GM21381 (cell line): Measurements from ENCODE around the gene CTRB1.

Experiments
- ATAC-seq: cut with Tn5 transposase; IDR thresholded peaks from one replicate; pipeline ENCODE4 v1.9.1; 2021; ENCODE audit warnings: mild to moderate bottlenecking, moderate library complexity; ENCODE audit not compliant: unreplicated experiment

CTRB1 gene

DNA sequence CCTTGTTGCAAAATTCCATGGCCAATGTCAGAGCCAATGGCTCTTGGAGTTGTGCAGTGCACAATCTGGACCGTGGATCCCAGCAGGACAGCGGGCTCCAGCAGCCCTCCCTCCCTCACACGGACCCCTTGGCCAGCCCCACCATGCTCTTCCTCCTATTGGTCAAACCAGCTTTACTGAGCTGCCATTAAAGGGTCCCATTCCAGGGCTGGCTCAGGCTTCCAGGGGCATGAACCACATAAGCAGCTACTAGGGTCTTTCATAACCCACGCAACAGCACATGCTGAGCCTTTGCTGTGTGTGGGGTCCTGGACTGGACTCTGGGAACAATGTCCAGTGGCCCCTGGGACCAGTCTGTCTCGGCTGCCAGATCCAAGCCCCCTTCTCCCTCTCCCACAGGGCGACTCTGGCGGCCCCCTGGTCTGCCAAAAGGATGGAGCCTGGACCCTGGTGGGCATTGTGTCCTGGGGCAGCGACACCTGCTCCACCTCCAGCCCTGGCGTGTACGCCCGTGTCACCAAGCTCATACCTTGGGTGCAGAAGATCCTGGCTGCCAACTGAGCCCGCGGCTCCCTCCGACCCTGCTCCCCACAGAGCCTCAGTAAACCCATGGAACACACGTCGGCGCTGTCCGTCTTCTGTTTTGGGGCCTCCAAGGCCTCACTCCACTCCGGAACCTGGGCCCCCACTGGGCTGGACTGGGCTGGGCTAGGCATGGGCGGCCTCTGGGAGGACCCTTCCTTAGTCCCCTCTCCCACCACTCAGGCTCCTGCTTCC, 5.7 kb downstream of the CTRB1 start:
- no peak for ATAC-seq

GRCh38 chr16:75225092-75225491, 6.3 kb downstream of the CTRB1 start:
- ATAC-seq: no peak

- no peak for ATAC-seq
Measured at GRCh38 chr16:75225678-75226515, 7.1 kb downstream of the CTRB1 start.

- ATAC-seq: no peak
Measured at GRCh38 chr16:75226550-75227360, 8.0 kb downstream of the CTRB1 start.

DNA sequence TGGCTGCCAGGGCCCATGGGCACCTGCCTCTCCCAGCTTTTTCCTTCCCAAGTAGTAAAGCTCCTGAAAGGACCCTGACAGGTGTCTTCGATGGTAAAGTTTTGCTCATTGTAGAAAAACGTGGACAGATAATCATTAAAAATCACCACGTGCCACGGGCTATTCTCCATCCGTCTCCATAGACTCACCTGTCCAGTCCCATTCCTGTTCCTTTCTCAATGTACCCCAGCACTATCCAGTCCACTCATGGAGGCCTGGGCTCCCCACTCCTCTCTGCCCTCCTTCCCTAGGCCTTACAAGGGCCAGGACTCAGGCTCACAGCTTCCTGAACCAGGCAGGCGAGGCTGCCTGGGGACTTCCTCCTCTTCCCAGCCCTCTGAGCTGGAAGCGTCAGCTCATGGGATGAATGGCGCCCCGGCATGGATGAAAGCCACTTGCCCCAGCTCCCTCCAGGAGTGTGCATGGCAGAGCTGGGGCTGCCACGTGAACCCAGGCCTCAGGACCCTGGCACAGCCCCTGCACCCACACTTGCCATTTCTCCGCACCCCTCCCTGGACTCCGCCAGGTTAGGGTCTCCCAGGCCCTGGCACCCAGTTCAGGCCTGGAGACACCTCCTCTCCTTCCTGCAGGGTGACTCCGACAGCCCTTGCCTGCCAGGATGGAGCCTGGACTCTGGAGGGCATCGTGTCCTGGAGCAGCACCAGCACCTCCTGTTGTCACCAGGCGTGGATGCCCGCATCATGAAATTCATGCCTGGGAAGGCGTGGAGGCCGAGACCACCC, 8.8 kb downstream of the CTRB1 start:
- ATAC-seq: no peak

DNA sequence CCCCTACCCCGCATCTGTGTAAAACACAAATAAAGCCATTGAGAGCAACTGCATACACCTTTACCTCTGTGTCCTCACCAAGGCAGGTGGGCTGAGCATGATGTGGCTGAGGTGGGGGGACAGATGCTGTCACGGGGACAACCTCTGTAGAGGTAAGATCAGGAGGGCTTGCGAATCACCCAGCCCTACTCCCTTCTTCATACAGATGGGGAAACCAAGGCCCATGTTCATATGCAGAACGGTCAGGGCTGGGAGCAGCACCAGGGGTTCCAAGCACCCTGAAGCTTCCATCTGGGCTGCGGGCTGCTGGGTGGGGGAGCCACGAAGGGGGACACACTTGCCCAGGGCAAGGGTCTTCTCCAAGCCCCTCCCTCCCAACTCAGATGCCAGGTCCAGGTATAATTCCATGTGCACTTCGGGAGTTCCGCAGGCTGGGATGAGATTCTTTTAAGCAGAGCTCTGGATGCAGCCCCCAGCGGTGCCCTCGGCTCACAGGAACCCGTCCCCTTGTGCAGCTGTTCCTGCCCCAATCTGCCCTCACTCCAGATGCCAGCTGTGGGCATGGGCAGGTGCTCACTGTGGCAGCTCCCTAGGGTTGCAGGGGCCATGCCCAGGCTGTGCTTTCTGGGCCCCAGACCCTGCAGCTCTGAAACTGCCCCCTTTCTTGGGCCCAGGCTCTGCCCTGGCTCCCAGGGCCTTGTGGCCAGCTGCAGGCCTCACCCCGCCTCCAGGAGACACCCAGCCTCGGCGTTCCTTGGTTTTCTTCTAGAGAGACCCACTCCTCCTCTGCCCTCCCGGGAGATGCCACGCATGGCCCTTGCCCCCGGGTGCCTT, 9.6 kb downstream of the CTRB1 start:
- no peak for ATAC-seq

DNA sequence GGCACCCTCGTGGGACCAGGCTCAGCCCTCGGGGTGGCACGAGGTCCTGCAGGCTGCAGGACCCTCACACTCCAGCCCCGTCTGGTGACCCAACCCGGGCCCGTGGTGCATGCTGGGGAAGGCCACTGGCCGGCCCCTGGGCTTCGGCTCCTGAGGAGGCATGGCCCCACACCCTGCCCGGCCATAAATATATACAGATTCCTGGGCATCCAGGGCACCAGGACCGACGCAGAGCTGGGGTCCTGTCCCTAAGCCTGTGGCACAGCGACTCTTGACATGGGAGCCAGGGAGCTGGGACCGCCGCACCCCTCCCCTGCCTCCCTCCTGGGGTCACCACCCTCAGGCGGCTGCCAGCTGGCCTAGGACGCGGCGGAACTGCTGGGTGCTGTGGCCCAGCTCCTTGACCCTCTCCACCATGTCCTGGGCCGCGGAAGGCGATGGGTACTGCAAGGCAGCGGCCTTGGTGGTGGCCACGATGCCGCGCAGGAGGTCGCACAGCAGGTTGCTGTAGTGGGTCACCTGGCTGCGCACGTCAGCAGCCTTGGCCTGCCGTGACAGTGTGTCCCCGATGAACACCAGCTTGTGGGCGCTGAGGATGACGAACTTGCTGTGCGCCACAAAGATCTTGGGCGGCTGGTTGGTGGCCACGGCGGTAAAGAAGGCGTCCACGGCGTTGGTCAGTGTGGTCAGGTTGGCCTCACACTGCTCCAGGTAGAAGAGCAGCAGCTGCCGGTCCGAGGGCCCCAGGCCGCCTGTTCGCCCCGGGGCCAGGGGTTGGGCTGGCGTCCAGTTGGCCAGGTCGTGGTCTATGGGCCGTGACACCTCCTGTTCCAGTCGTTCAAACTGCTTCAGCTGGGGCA, 10.6 kb downstream of the CTRB1 start:
- ATAC-seq: no peak

DNA sequence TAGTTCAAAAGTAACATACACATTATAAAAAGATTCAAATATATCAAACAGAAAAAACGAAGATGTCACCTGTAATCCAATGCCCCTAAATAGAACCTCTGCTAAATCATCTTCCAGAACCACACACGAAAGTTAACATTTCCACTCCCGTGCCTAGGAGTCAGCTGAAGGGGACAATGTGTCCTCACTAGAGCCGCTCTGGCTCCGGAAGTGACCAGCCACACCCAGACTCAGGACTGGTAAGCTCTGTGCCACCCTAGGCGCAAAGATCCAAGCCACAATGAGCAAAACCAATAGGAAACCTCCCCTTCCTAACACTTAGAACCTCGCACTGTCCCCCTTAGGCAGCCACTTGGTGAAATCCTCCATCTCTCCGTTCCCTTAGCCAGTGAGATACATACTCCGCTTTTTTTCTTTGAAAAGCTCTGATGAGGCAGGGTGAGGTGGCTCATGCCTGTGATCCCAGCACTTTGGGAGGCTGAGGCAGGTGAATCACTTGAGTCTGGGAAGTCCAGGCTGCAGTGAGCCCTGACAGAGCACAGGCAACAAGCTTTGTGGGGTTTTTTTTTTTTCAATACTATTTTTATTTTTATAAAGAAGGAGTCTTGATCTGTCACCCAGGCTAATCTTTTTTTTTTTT, 11.8 kb downstream of the CTRB1 start:
- ATAC-seq: no peak

GRCh38 chr16:75231570-75231969, 12.8 kb downstream of the CTRB1 start:
- no peak for ATAC-seq

DNA sequence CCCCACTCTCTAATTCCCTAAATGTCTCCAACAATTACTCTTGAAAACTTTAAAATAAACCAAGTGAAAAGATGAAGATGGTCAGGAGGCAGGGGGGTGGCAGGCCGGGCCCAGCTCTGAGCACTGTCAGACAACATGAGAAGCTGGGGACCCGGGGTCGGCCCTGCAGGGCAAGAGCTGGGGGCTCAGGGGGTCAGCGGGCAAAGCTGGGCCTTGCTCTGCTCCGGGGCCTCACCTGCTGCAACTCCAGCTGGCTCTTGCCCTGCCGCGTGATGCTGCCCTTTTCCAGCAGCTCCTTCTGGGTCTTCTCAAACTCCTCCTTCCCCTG, 14.8 kb downstream of the CTRB1 start:
- no peak for ATAC-seq

DNA sequence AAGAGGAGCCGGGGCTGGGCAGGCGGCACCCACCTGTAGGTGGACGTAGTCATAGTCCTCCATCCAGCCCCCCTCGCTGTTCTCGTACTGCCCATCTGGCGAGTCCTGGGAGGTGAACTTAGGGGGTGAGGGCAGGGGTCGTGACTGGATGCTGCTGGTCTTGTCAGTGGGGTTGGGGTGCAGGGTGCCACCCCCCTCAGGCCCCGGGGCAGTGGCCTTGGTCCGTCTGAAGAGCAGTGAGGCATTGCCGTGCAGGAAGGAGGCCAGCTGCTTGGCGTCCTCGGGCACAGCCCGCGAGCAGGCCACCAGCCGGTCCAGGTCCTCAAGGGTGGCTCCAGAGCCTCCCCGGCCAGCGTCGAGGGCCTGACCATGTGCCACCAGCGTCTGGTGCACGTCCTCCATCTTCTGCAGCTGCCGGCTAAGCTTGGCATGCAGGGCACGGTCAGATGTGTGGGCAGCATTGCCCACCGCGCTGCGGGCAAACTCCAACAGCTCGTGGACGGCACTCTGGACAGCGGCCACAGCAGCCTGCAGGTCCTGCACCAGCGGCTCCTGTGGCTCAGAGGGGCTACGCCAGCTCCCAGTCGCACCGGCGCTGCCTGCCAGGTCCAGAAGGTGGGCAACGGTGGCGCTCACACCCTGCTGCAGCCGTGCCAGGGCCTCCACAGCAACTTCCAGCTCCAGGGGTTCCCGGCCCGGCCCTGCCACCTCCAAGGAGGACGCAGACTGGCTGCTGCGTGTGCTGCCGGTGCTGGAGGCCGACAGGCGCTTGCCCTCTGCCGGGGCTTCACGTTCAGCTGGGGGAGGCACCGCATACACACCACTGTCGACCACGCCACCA, 16.3 kb downstream of the CTRB1 start:
- no peak for ATAC-seq

DNA sequence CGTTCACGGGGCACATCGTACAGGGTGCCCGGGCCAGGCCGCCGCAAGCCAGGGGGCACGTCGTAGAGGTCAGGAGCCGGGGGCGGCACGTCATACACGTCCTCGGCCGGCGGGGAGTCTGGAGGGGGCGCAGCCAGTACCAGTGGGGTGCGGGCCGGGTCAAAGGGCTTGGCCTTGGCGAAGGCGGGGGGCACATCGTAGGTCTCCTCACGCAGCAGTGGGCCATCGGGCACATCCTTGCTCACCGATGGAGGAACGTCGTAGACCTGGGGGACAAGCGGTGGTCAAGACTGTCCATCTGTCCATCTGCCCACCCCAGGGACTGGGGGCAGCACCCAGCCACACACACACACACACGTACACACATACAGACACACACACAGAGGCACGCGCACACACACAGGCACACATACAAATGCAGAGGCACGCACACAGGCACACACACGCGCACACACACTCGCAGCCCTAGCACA, 17.0 kb downstream of the CTRB1 start:
- no peak for ATAC-seq

DNA sequence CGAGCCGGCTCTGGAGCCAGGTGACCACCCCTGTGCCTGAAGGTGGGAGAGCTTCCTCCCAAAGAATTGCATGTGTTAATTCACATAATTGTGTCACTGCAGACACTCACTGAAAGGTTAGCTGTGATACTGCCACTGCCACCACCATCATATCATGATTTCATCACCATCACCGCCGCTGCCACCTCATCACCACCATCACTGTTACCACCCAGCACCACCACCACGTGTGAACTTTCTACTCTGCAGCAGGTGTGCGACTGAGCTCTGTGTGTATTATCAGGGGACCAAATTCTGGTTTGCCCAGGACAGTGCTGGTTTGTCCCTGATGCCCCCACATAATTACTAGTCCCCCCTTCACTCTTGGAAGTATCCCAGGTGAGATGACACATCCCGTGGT, 17.4 kb downstream of the CTRB1 start:
- no peak for ATAC-seq

- ATAC-seq: no peak
Measured at GRCh38 chr16:75236736-75237397, 18.1 kb downstream of the CTRB1 start.

GRCh38 chr16:75237398-75238131, 18.8 kb downstream of the CTRB1 start:
- no peak for ATAC-seq

DNA sequence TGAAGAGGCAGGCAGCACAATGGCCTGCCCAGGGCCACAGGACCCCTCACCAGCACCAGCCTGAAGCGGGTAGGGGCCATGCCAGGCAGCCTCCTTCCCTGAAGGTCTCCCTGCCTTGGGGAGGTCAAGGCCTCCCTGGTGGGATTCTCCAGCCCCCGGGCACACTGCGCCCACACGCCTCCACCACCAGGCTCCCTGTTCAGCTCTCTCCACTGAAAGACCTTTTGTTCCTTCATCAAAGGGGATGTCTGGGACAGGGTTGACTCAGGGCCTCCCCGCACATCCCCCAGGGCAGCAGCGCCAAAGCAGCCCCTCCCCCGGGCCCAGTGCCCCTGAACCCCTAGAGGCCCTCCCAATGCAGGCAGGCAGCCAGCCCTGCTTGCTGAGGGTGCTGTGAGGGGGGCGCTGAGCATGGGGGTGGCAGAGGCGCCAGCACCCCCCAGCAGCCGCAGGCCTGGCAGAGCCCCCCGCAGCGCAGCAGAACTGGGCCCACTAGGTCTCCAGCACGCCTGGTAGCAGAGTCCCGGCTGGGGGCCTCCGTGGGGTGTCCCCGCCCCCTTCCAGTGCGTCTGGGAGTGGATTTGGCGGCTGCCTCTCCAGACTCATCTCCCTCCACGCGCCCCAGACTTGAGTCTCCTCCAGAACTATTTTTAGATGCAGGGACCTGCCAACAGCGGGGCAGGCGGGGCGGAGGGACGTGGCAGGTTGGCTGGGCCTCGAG, 19.5 kb downstream of the CTRB1 start:
- no peak for ATAC-seq
